HepG2 (cell line): ENCODE results near the gene LRP10. TPM values are rescaled to one million over a fixed set of nuclear protein-coding genes. Genes with fewer than 3 reads are reported as not detected.
A peak's percentile ranks its signal among the peaks of the same experiment; 100 is the strongest.

Experiments used
- ASH2L ChIP-seq: fragments of 300-600, 200-600 bp; sonication (generic); IDR thresholded peaks from 2 replicates; pipeline ENCODE4 v1.7.0; 2017; ENCODE audit warnings: low read depth, mild to moderate bottlenecking, moderate library complexity, mixed read lengths, low read length; ENCODE audit not compliant: insufficient read length
- GATA4 ChIP-seq: sonication (generic); IDR thresholded peaks from 2 replicates; pipeline ENCODE4 v1.6.1; 2016; ENCODE audit warnings: antibody characterized with exemption, low read depth, borderline replicate concordance
- LCORL ChIP-seq, 2 experiments: fragments of 450-650 bp in 1 of 2; sonication (generic) in 1 of 2; formaldehyde crosslinking in 1 of 2; IDR thresholded peaks; 2 replicates each; pipeline versions ENCODE4 v1.5.0 to v1.6.1; 2017 to 2020; ENCODE audit warnings: antibody characterized with exemption in 1 of 2, missing genetic modification reagents in 1 of 2
- MATR3 ChIP-seq: sonication (generic); formaldehyde crosslinking; IDR thresholded peaks from 2 replicates; pipeline ENCODE4 v1.4.0; 2020; ENCODE audit warnings: missing genetic modification reagents
- PLRG1 ChIP-seq: fragments of 450-650 bp; conservative IDR thresholded peaks from 2 replicates; pipeline ENCODE4 v1.6.1; 2016
- POGK ChIP-seq: sonication (generic); formaldehyde crosslinking; conservative IDR thresholded peaks from 2 replicates; pipeline ENCODE4 v1.8.0; 2022; ENCODE audit warnings: mild to moderate bottlenecking, moderate library complexity, missing genetic modification reagents
- RERE ChIP-seq: IDR thresholded peaks from 2 replicates; pipeline ENCODE4 v1.6.1; 2016; ENCODE audit warnings: low read depth, missing genetic modification reagents, missing compliant biosample characterization
- SMYD3 ChIP-seq: sonication (generic); formaldehyde crosslinking; IDR thresholded peaks from 2 replicates; pipeline ENCODE4 v1.8.1; 2023; ENCODE audit warnings: mild to moderate bottlenecking, missing genetic modification reagents
- TAF15 ChIP-seq: fragments of 200-400 bp; formaldehyde crosslinking; IDR thresholded peaks from one replicate; pipeline ENCODE4 v1.6.1; 2018; ENCODE audit warnings: mild to moderate bottlenecking, low read depth, low read length; ENCODE audit not compliant: poor library complexity, severe bottlenecking
- TFE3 ChIP-seq: IDR thresholded peaks from 2 replicates; pipeline ENCODE4 v1.6.1; 2016
- UBTF ChIP-seq: sonication (generic); formaldehyde crosslinking; IDR thresholded peaks from 2 replicates; pipeline ENCODE4 v1.4.0; 2020; ENCODE audit warnings: mild to moderate bottlenecking, missing genetic modification reagents
- ZBTB3 ChIP-seq: sonication (generic); formaldehyde crosslinking; IDR thresholded peaks from 2 replicates; pipeline ENCODE4 v1.4.0; 2020; ENCODE audit warnings: low read depth, mild to moderate bottlenecking, moderate library complexity, missing genetic modification reagents, borderline replicate concordance
- ZNF205 ChIP-seq: IDR thresholded peaks from 2 replicates; pipeline ENCODE4 v1.6.1; 2018; ENCODE audit warnings: missing biosample characterization, missing genetic modification reagents
- ZNF761 ChIP-seq: sonication (generic); formaldehyde crosslinking; conservative IDR thresholded peaks from 2 replicates; pipeline ENCODE4 v1.4.0; 2020; ENCODE audit warnings: mild to moderate bottlenecking, missing genetic modification reagents
- ZSCAN20 ChIP-seq: sonication (generic); formaldehyde crosslinking; IDR thresholded peaks from 2 replicates; pipeline ENCODE4 v1.4.0; 2020; ENCODE audit warnings: missing genetic modification reagents, mild to moderate bottlenecking, borderline replicate concordance
- ZSCAN29 ChIP-seq: sonication (generic); formaldehyde crosslinking; conservative IDR thresholded peaks from 2 replicates; pipeline ENCODE4 v1.4.0; 2020; ENCODE audit warnings: mild to moderate bottlenecking, missing genetic modification reagents
- polyA plus RNA-seq, 8 experiments: library from polyadenylated mRNA; depleted of rRNA in 3 of 8; stranded (reverse) in 7 of 8; unstranded in 1 of 8; fragments of >200 nt; fragmentation: Illumina TruSeq in 4 of 8; extraction: Trizol in 4 of 8; gene quantifications; 2 replicates each; pipeline versions ENCODE4 v1.2.1 to v1.2.3, GENCODE V29; 2011 to 2016; ENCODE audit warnings: low read depth in 4 of 8, missing spikeins in 1 of 8, mixed read lengths in 1 of 8; ENCODE audit not compliant: insufficient read depth in 1 of 8
- total RNA-seq, 5 experiments: library from RNA; depleted of rRNA; stranded (reverse); fragments of >200 nt; fragmentation: Illumina TruSeq; extraction: Trizol; gene quantifications; 2 replicates each; pipeline ENCODE4 v1.2.3, GENCODE V29; 2016; ENCODE audit warnings: low read depth in 1 of 5

Gene LRP10
- total and polyA plus RNA-seq, 2 of the 13 experiments (the other 11 are each of a cell fraction or from before 2014, with no cell fraction given), result 16.9 to 45.2 TPM

GRCh38 chr14:22852940-22853767, 18.4 kb upstream of the LRP10 start (continued):
- TF ChIP-seq LCORL (IDR thresholded peaks at IDR 0.05), result no peak
- peak; percentile 97 for TF ChIP-seq LCORL (CRISPR knock-in tag; IDR thresholded peaks at IDR 0.05)
- 0 out of 2 replicates have a peak, but pooled peaks have one; percentile 86 for TF ChIP-seq ZBTB3 (CRISPR knock-in tag)
- TF ChIP-seq RERE (CRISPR knock-in tag), result peak; percentile 25; the same call in 1 of the 2 replicates
- TF ChIP-seq POGK (CRISPR knock-in tag), result peak; percentile 87
- no peak for TF ChIP-seq PLRG1
- TF ChIP-seq ZSCAN20 (CRISPR knock-in tag), result 0 out of 2 replicates have a peak, but pooled peaks have one; percentile 61
- peak; percentile 88; the same call in 1 of the 2 replicates for TF ChIP-seq ZSCAN29
- 0 out of 2 replicates have a peak, but pooled peaks have one; percentile 9 for TF ChIP-seq ZNF205 (CRISPR knock-in tag)
- TF ChIP-seq ZNF761 (CRISPR knock-in tag), result peak; percentile 94
- peak; percentile 55; the same call in 1 of the 2 replicates for TF ChIP-seq GATA4
- peak; percentile 60; the same call in 1 of the 2 replicates for TF ChIP-seq UBTF
- no peak for TF ChIP-seq MATR3 (CRISPR knock-in tag)
- peak; percentile 80 for TF ChIP-seq ASH2L
- no peak for TF ChIP-seq TAF15
- TF ChIP-seq TFE3 (CRISPR knock-in tag), result peak; percentile 29
- TF ChIP-seq SMYD3 (CRISPR knock-in tag), result peak; percentile 85; the same call in 1 of the 2 replicates
